OCI-LY7 (cell line): Measurements from ENCODE around the gene ARHGAP33.

ENCODE experiments used
- CTCF ChIP-seq: fragments of 200-600 bp; sonication (generic); conservative IDR thresholded peaks from 2 replicates; pipeline ENCODE4 v1.5.1; 2014; ENCODE audit warnings: mild to moderate bottlenecking, antibody characterized with exemption, low read length, moderate library complexity, mixed read lengths
- EZH2phosphoT487 ChIP-seq: fragments of 200-600 bp; sonication (generic); IDR thresholded peaks from 2 replicates; pipeline ENCODE4 v1.6.1; 2018; ENCODE audit warnings: low read depth, borderline replicate concordance, mild to moderate bottlenecking, mixed run types, antibody characterized with exemption, low read length, moderate library complexity, mixed read lengths

GRCh38 chr19:35745328-35746086, 29.9 kb upstream of the ARHGAP33 start, which contains the start of the genes PSENEN and U2AF1L4:
- TF ChIP-seq CTCF: no peak
- TF ChIP-seq EZH2phosphoT487: no peak
